ENCODE results near the gene MTA1.

MTA1 gene

DNA sequence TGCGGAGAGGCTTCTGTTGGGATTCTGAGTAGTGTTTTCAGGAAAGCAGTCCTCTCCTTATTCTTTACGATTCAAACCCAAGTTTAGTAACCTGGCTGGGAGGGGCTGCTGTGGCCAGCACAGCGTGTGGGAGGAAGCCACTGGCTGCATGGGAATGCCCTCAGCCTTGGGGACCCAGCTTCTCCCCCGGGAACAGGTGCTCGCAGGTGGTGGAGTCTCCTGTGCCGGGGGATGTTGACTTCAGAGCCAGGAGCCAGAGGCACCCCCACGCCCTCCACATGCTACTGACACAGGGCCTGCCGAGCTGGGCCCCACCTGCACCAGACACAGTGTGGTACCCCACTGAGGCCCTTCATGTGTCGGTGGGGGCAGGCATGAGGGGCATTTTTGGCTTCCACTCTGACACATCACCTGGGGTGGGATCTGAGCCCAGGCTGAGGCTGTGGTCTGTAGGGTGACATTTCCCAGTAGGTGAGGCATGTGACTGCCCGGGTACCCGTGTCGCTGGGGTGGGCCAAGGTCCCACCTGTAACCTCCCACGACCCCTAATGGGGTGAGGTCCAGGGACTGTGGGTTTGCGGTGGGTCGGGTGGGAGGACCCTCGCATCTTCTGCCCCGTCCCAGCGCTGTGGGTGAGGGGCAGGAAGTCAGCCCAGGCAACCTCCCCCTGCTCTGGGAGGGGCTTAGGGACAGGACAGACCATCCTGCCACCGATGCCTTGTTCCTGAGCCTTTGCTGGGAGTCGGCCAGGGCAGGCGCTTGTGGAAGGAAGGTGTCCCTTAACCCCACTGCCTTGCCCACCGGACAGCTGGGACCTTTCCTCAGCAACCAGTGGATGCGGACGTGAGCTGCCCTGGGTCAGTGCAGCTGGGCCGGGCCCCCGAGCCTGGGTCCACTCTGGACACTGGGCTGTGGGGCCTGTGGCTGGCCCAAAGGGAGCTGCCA lies 26.5 kb downstream of the MTA1 start:
- no peak for DNase-seq (ENCODE audit: low read depth in 2 of 2)

DNA sequence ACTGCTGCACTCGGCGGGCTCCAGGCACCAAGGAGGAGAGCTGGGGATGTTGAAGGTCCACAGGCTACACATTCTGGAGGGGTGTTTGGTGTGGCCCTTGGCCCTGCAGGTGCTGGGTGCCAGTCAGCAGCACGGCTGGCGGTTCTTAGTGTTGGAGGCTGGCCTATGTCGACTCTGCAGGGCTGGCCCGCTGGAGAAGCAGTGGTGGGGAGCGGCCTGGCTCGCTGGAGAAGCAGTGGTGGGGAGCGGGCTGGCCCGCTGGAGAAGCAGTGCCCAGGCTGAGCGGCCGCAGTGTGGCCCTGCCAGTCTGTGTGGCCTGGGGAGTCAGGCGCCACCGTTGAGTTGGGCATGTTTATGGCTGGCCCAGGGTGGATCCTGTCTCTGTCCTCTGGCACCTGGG lies 27.3 kb downstream of the MTA1 start:
- DNase-seq (ENCODE audit: low read depth in 2 of 2), result no peak

DNA sequence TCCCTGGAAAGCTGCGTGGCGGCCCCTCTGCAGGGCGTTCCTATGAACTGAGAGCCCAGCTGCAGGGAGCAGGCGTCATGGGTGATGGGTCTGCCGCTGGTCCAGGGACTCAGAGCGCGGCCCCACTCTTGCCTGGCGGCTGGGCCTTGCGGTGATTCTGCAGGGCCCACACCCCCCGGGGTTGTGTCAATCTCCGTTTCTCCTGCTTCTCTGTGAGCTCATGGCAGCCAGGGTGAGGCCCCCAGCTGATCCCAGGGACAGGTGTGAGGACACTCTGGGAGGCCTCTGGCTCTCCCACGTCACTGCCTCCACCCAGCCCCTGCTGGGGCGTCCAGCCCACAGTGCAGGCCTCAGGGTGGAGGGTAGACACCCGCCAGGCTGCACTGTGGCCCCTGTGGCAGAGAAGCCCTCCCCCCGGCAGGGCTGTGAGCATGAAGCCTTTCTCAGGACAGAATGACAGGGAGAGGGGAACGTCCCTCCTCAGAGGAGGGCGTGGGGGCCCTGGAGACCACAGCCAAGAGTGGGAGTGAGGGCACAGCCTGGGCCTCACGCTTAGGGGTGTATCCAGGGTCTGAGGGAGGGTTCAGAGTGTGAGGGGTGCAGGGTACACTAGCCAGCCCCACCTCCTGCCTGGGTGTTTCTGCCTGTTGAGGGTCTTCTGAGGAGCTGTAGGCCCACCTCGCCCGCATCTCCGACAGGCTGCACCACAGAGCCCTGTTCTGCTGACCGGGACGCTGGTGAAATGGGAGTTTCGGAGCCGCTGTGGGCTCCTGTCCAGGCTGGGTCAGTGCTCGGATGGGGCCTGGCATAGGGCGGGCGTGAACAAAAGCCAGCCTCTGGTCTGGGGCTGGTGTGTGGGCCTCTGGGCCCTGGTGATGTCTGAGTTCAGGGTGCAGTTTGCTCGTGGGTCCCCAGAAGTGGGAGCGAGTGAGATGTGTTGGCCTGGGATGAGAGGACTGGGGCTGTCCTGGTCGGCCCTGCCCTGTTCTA lies 28.3 kb downstream of the MTA1 start:
- no peak for DNase-seq (ENCODE audit: low read depth in 2 of 2)

DNA sequence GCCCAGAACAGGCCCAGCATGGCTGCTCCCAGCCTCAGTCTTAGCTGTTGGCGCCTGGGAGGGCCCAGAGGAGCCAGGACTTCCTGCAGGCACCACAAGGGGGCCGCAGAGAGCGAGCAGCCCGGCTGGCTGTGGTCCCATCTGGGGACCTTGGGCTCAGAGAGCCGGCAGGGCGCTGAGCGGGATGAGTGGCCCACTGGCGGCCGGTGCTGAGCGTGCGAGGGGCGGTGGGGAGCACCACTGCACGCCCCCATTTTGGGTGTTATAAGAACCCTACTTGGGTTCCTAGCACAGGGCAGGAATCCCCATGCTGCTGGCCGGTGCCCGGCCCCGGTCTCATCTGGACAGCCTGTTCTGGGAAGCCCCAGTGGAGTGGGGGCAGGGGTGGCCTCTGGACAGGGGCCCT lies 29.1 kb downstream of the MTA1 start:
- peak; percentile 26 to 31 for DNase-seq (ENCODE audit: low read depth in 2 of 2)

DNA sequence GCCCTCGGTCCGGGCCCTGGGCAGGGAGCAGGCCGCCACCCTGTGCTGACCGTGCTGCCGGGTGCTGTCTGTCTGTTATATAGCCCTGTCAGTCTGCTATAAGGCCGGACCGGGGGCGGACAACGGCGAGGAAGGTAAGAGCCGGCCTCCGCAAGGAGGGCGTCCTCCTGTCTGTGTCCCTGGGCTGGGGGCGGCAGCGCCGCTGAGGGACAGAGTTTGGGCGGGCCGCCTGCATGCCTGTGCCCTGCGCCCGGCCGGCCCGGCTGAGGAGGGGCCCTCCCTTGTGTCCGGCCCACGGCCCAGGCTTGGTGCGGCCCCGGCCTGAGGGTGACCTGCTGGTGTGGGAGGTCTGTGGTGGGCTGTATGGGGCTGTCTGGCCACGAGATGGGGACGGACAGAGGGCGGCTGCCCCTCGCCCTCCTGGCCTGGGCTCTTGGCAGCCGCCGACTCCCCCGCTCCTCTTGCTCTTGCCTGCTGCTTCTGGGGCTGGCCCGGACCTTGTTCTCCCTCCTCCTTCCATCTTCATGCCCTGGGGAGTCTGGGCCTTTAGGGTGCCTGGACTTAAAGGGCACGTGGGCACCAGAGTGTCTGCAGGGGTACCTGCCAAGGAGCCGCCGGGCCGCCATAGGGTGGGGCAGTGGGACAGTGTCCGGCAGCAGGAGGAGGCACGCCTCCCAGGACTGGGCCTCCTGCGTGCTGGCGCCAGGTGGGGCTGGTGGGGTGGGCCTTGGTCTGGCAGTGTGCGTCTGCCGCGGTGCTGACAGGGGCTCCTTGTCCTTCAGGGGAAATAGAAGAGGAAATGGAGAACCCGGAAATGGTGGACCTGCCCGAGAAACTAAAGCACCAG lies 29.9 kb downstream of the MTA1 start:
- no peak for DNase-seq (ENCODE audit: low read depth in 2 of 2)

DNA sequence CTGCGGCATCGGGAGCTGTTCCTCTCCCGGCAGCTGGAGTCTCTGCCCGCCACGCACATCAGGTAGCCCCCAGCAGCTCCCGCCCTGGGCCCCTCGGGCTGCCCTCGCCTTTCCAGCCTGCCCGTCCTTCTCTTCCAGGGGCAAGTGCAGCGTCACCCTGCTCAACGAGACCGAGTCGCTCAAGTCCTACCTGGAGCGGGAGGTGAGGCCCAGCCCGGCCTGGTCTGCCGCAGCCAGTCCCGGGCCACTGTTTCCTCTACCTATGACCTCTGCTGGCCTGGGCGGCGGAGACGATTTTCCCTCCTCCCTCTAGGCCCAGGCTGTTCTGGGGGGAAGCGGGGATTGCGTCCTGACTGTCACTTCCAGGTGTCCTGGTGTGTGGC lies 30.5 kb downstream of the MTA1 start:
- no peak for DNase-seq (ENCODE audit: low read depth in 2 of 2)

DNA sequence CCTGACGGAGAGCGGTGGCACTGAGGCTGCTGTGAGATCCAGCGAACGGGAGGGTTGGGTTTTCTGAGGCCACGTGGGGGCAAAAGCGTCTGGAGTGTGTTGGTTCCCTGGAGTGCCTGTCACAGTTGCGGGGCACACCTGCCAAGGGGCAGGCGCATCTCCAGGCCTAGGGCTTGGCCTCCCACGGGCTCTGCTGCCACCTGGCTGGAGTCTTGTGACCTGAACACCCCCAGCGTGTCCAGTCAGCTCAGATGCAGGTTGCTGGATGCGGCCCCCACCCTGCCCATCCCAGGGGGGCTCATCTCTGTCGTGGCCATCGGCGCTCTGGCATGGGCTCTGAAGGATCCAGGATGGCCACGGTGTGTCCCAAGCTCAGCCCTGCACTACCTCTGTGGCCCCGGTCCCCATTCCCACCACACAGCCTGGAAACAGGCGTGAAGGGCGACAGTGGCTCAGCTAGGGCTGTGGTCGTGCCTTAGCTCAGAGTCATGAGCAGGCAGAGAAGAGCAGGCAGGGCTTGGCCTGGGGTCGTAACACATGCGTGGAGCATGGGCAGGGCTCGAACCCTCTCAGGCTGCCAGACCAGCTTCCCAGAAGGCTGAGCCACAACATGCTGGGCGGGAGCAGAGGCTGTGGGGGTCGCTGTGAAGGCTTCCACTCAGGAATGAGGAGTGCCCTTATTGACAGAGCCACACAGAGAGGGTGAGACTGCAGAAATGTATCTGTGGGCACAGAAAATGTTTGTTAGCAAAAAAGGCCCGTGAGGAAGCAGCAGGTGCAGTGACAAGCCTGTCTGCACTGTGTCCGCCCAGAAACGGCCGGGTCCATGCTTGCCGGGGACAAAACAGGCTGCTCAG lies 31.5 kb downstream of the MTA1 start:
- no peak for DNase-seq (ENCODE audit: low read depth in 2 of 2)

DNA sequence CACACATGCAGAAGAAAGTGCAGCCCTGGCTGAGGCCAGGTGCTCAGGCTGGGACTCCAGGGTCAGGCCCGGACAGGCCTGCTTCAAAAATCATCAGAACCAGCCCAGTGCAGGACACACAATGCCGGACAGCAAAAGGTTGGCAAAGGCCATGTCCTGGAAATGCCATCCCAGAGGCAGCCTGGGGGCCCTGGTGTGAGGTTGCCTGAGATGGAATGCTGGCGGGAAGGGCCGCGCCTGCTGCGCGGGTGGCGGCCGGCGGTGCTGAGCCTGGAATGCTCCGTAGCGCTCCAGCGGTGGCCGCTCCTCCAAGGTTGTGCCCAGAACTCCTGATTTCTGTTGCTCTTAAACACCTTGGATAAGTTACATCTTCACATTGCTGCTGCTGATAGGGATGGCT lies 33.3 kb downstream of the MTA1 start:
- no peak for DNase-seq (ENCODE audit: low read depth in 2 of 2)

DNA sequence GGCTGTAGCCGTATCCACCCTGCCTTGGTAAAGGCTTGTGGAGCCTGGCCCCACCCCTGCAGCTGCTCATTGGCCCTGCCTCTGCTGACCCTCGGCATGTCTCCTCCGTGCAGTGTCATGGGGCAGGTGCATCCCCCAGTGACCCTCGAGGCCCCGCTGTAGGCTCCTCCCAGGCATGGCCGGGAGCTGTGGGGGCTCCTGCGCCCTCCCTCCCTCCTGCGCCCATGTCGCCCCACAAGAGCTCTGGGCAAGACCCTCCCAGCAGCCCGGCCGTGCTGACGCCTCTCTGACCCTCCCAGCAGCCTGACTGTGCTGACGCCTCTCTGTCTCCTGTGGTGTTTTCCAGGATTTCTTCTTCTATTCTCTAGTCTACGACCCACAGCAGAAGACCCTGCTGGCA lies 34.2 kb downstream of the MTA1 start:
- DNase-seq (ENCODE audit: low read depth in 2 of 2), result no peak

DNA sequence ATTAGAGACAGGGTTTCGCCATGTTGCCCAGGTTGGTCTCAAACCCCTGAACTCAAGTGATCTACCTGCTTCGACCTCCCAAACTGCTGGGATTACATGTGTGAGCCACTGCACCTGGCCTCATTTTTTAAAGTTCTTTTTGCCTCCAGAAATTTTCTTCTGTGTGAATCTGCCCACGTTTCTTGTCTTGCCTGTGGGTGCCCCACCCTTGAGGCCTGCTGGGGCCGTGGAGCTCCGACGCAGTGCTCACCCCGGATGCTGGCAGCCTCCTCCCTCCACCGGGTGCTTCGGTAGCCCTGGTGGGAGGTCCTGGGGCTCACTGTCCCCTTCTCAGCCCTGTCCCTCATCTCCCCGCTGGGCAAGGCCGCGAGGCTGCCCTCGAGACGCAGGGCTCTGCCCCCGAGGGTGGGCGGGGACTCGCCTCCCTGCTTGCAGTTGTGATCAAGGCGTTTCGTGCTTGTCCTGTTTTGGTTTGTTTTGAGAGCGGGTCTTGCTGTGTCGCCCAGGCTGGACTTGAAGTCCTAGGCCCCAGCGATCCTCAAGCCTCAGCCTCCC lies 35.5 kb downstream of the MTA1 start:
- DNase-seq (ENCODE audit: low read depth in 2 of 2), result no peak

DNA sequence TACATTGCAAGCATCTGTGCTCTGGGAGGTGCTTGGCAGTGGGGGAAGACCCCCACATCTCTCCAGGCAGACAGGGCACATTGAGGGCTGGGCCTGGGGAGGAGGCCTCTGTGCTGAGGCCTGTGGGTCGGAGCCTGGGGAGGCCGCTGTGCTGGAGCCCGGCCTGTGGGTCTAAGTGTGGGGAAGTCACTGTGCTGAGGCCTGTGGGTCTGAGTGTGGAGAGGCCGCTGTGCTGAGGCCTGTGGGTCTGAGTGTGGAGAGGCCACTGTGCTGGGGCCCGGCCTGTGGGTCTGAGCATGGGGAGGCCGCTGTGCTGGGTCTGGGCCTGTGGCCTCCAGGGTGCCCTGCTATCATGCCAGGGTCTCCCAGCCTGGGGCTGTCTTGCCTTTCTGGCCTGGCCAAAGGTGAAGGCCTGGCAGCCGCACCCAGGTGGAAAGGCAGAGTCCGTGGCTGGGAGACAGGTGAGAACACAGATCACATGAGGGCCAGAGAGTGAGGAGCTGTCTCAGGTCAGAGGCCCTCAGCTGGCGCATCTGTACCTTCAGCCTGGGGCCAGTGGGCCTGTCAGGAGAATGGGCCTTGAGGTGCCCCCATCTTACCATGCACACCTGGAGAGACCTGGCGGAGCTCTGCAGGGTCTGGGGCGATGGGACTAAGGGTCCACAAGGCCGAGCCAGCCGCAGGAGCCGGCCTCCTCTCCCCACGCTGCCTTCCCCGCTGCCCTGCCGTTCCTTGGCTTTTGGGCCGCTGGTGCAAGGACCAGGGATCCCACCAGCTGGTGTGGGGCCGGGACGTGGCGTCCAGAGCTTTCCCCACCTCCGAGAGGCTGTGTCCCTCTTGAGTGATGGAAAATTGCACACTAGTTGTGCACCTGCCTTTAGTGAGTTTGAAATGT lies 36.4 kb downstream of the MTA1 start:
- DNase-seq (ENCODE audit: low read depth in 2 of 2), result no peak

DNA sequence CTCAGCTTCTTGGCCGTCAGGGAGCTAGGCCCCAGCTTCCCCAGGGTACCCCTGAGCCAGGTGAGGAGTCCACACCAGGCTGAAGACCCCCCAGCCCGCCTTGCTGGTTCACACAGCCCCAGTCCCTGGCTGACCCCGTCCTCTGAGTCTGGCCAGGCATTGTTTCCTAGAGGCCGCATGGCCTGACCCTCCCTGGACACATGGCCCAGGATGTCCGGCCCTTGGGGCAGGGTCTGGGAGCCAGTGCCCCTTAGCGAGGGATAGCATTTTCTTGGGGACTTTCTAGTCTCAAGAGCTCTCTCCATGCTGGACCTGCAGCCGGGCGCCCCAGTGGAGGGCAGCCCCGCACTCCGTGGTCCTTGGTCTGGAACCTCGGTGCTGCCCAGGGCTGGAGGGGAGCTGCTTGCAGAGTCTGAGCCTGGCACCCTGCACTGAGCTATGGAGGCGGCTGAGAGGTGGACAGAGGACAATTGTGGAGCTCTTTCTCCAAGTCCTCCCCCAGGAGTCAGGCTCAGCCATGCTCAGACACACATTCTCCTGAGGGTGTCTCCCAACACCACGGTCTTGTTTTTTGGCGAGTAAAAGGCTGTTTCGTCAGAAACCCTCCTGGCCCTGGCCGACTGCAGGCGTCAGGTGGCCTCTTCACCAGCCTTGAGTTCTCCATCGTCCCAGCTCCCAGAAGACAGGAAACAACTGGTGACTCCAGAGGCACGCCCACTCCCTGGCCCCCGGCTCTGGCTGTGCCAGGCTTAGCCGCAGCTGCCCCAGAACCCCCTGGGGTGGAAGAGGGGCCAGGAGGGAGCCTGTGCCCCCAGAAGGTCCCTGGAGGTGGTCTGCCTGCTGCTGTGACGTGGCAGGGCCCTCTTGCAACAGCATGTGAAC lies 37.4 kb downstream of the MTA1 start:
- no peak for DNase-seq (ENCODE audit: low read depth in 2 of 2)

DNA sequence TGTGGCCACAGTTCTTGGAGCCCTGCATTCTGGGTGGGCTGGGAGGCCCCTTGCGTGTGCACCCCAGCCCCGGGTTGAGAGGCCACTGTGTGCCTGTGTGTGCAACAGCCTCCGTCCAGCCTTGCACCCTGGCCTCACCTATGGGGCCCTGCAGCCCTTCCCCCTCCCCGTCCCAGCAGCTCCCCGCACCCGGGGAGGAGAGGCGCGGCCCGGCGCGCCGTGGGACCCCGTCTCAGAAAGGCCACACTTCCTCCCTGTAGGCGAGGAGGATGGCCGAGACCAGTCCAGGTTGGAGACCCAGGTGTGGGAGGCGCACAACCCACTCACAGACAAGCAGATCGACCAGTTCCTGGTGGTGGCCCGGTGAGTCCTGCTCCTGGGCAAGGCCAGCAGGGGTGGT lies 38.4 kb downstream of the MTA1 start:
- DNase-seq (ENCODE audit: low read depth in 2 of 2), result no peak

DNA sequence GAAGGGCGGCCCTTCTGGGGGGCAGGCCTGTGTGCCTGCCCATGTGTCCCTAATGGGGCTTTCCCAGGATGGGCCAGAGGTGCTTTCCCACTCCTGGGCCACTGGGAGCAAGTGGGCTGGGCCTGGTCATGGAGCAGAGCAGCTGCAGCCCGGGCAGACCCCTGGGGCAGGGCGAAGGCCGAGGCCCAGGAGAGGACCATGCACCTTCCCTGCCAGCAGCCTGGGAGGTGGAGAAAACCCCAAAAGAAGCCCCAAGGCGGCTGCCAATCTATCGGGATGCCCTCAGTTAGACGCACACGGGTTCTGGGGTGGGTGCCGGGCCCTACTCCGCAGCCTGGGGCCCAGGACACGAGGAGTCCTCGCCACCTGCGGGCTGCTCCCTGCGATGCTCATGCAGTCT lies 38.9 kb downstream of the MTA1 start:
- no peak for DNase-seq (ENCODE audit: low read depth in 2 of 2)

DNA sequence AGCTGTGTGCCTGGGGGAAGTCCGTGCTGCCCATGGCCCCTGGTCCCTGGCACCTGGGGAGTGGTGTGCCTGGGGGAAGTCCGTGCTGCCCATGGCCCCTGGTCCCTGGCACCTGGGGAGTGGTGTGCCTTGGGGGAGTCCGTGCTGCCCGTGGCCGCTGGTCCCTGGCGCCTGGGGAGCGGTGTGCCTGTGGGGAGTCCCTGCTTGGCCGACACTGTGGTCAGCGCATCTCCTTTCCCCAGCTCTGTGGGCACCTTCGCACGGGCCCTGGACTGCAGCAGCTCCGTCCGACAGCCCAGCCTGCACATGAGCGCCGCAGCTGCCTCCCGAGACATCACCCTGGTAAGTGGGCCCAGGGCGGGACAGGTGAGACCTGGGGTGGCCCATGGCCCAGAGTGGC lies 40.5 kb downstream of the MTA1 start:
- no peak for DNase-seq (ENCODE audit: low read depth in 2 of 2)

DNA sequence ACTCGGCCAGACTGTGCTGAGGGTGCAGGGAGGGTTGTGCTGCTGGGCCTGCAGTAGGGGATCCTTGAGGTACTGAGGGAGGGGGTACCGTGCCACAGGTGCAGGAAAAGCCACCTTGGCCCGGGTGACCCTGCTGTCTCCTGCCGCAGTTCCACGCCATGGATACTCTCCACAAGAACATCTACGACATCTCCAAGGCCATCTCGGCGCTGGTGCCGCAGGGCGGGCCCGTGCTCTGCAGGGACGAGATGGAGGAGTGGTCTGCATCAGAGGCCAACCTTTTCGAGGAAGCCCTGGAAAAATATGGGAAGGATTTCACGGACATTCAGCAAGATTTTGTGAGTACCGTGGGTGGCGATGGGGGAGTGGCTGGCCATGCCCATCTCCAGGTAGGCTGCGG lies 41.0 kb downstream of the MTA1 start:
- DNase-seq (ENCODE audit: low read depth in 2 of 2), result no peak

DNA sequence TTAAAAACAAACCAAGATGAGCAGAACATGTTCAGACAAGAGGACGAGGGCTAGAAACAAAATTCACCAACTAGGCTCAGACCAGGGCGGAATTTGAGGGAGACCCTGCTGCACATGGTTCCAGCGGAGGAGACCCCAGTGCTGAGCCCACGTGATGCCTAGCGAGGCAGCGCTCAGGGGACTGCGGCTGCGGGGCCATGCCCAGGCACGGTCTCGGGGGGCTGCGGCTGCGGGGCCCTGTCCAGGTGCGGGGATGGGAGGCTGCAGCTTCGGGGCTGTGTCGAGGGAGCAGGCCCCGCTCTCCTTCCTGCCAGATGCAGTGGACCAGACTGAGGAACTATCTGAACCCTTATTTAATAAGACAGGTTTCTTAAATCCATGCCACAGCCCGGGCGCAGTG lies 42.3 kb downstream of the MTA1 start:
- no peak for DNase-seq (ENCODE audit: low read depth in 2 of 2)

DNA sequence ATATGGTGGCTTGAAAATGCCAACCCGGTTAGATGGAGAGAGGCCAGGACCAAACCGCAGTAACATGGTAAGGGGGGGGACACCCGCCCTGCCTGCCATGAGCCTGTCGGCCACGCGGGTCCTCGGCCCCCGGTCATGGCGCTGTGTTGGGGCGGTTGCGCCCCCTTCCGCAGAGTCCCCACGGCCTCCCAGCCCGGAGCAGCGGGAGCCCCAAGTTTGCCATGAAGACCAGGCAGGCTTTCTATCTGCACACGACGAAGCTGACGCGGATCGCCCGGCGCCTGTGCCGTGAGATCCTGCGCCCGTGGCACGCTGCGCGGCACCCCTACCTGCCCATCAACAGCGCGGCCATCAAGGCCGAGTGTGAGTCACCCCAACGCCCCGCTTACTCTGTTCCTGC lies 44.9 kb downstream of the MTA1 start:
- DNase-seq (ENCODE audit: low read depth in 2 of 2), result no peak
